SK-N-SH treated with all-trans-retinoic acid at 6 μM for 48 hours (cell line): ENCODE measurements around the gene NUBPL.
"Not testable (repeated sequence)": the region's sequence is repeated elsewhere in the genome, so short reads cannot be mapped to it uniquely, and the experiment has no call there.

Source experiments
- ATAC-seq: fragments of 200-7000 bp; cut with Tn5 transposase; 3 replicates; pipeline ENCODE4 v1.9.1; 2020; ENCODE audit warnings: mild to moderate bottlenecking, moderate library complexity
- ARNTL ChIP-seq: fragments of 450-650 bp; formaldehyde crosslinking; IDR thresholded peaks from 2 replicates; pipeline ENCODE4 v1.5.0; 2020; ENCODE audit warnings: low read depth, mild to moderate bottlenecking, moderate library complexity, borderline replicate concordance
- BACH2 ChIP-seq: fragments of 250-450 bp; sonication (Bioruptor Pico); IDR thresholded peaks from 2 replicates; pipeline ENCODE4 v1.9.0; 2021; ENCODE audit warnings: mild to moderate bottlenecking, borderline replicate concordance
- CSDC2 ChIP-seq: fragments of 250-450 bp; sonication (Bioruptor Pico); IDR thresholded peaks from 2 replicates; pipeline ENCODE4 v1.5.0; 2020; ENCODE audit warnings: mild to moderate bottlenecking, moderate library complexity
- CSRNP3 ChIP-seq: fragments of 250-450 bp; sonication (Bioruptor Pico); IDR thresholded peaks from 2 replicates; pipeline ENCODE4 v1.5.1; 2021; ENCODE audit warnings: mild to moderate bottlenecking, moderate library complexity
- ESRRG ChIP-seq: fragments of 250-450 bp; sonication (Bioruptor Pico); IDR thresholded peaks from 2 replicates; pipeline ENCODE4 v1.6.1; 2021; ENCODE audit warnings: mild to moderate bottlenecking
- GLIS3 ChIP-seq: fragments of 250-450 bp; sonication (Bioruptor Pico); IDR thresholded peaks from 2 replicates; pipeline ENCODE4 v1.5.0; 2020; ENCODE audit warnings: mild to moderate bottlenecking, moderate library complexity
- OSR1 ChIP-seq: fragments of 250-450 bp; sonication (Bioruptor Pico); IDR thresholded peaks from 2 replicates; pipeline ENCODE4 v1.8.0; 2022; ENCODE audit warnings: moderate library complexity, mild to moderate bottlenecking, inconsistent platforms
- PPARA ChIP-seq: fragments of 250-450 bp; sonication (Bioruptor Pico); IDR thresholded peaks from 2 replicates; pipeline ENCODE4 v1.5.0; 2020; ENCODE audit warnings: mild to moderate bottlenecking, borderline replicate concordance
- RARB ChIP-seq: fragments of 250-450 bp; sonication (Bioruptor Pico); IDR thresholded peaks from 2 replicates; pipeline ENCODE4 v1.8.0; 2021; ENCODE audit warnings: mild to moderate bottlenecking, moderate library complexity
- SNAI2 ChIP-seq: fragments of 250-450 bp; sonication (Bioruptor Pico); IDR thresholded peaks from 2 replicates; pipeline ENCODE4 v1.5.0; 2020; ENCODE audit warnings: mild to moderate bottlenecking, moderate library complexity
- TCF4 ChIP-seq: fragments of 250-450 bp; sonication (Bioruptor Pico); IDR thresholded peaks from 2 replicates; pipeline ENCODE4 v1.8.0; 2021; ENCODE audit warnings: mild to moderate bottlenecking, moderate library complexity, borderline replicate concordance
- TOX ChIP-seq: fragments of 250-450 bp; sonication (Bioruptor Pico); IDR thresholded peaks from 2 replicates; pipeline ENCODE4 v1.8.0; 2021; ENCODE audit warnings: mild to moderate bottlenecking, moderate library complexity, borderline replicate concordance
- ZC3H10 ChIP-seq: fragments of 250-450 bp; sonication (Bioruptor Pico); IDR thresholded peaks from 2 replicates; pipeline ENCODE4 v1.5.1; 2021; ENCODE audit warnings: mild to moderate bottlenecking, moderate library complexity
- ZFP3 ChIP-seq: fragments of 250-450 bp; sonication (Bioruptor Pico); IDR thresholded peaks from 2 replicates; pipeline ENCODE4 v1.5.0; 2020; ENCODE audit warnings: mild to moderate bottlenecking, moderate library complexity
- ZFP30 ChIP-seq: fragments of 450-650 bp; formaldehyde crosslinking; IDR thresholded peaks from 2 replicates; pipeline ENCODE4 v1.5.0; 2022; ENCODE audit warnings: mild to moderate bottlenecking, moderate library complexity
- ZNF70 ChIP-seq: fragments of 450-650 bp; formaldehyde crosslinking; IDR thresholded peaks from 2 replicates; pipeline ENCODE4 v1.5.0; 2020; ENCODE audit warnings: mild to moderate bottlenecking, moderate library complexity
- ZNF8 ChIP-seq: fragments of 450-650 bp; formaldehyde crosslinking; IDR thresholded peaks from 2 replicates; pipeline ENCODE4 v1.5.0; 2020; ENCODE audit warnings: mild to moderate bottlenecking, moderate library complexity
- TF ChIP-seq, protein P1 (sequence below): fragments of 250-450 bp; sonication (Bioruptor Pico); IDR thresholded peaks from 2 replicates; pipeline ENCODE4 v1.5.1; 2020; ENCODE audit warnings: low read depth, mild to moderate bottlenecking, moderate library complexity
- TF ChIP-seq, protein P2 (sequence below): fragments of 250-450 bp; sonication (Bioruptor Pico); IDR thresholded peaks from 2 replicates; pipeline ENCODE4 v1.8.0; 2020; ENCODE audit warnings: mild to moderate bottlenecking, moderate library complexity, borderline replicate concordance
- TF ChIP-seq, protein P3 (sequence below): fragments of 250-450 bp; sonication (Bioruptor Pico); IDR thresholded peaks from 2 replicates; pipeline ENCODE4 v1.5.0; 2020; ENCODE audit warnings: mild to moderate bottlenecking, moderate library complexity

NUBPL gene

DNA sequence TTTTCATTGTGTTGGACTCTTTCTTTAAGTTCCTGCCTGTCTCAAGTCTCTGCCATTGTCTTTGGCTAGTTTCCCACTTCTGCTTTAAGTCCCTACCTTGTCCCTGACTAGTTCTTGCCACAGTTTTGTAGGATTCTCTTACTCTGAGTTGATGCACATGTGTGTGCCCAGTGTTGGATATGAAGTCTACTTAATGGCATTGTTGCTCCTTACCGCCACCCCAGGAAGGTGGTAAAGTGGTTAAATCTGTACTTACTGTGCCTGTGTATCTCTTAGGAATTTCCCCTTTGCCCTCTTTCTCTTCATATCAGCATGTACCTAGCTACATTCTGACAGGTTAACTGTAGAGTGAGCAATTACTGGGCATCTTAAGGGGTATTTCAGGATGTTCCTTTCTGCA, 227.1 kb downstream of the NUBPL start (continued):
- TF ChIP-seq, protein P1, sequence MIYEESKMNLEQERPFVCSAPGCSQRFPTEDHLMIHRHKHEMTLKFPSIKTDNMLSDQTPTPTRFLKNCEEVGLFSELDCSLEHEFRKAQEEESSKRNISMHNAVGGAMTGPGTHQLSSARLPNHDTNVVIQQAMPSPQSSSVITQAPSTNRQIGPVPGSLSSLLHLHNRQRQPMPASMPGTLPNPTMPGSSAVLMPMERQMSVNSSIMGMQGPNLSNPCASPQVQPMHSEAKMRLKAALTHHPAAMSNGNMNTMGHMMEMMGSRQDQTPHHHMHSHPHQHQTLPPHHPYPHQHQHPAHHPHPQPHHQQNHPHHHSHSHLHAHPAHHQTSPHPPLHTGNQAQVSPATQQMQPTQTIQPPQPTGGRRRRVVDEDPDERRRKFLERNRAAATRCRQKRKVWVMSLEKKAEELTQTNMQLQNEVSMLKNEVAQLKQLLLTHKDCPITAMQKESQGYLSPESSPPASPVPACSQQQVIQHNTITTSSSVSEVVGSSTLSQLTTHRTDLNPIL (CRISPR knock-in tag), result no peak
- TF ChIP-seq TOX (no peak), ZNF8 (CRISPR knock-in tag) (no peak), ZFP3 (CRISPR knock-in tag) (no peak), SNAI2 (CRISPR knock-in tag) (no peak), PPARA (CRISPR knock-in tag) (no peak)

DNA sequence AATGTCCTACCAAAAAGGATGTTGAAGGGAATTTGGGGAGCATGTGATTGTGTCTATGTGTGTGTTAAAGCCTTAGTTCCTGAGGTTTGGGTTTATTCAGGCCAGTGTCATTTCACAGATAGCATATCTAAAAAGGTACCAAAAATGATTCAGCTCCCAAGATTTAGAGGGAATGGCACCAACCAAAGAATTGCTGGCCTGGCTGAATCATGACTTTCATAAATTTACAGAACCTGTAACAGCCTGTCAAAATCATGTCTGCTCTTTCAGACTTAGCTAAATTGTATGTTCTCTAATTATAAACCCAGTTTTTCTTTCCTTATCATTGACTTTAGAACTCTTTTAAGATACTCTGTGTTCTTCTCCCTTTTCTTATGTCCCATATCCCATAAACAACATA, 231.5 kb downstream of the NUBPL start:
- TF ChIP-seq PPARA (CRISPR knock-in tag) (no peak), CSDC2 (CRISPR knock-in tag) (no peak), ZNF8 (CRISPR knock-in tag) (no peak), TCF4 (no peak), GLIS3 (CRISPR knock-in tag) (no peak), ARNTL (CRISPR knock-in tag) (no peak), ZC3H10 (no peak), ZNF70 (CRISPR knock-in tag) (no peak), OSR1 (CRISPR knock-in tag) (no peak), TOX (no peak), ESRRG (CRISPR knock-in tag) (no peak), BACH2 (CRISPR knock-in tag) (no peak), CSRNP3 (CRISPR knock-in tag) (no peak), RARB (CRISPR knock-in tag) (no peak), ZFP30 (CRISPR knock-in tag) (no peak)
- TF ChIP-seq, protein P2, sequence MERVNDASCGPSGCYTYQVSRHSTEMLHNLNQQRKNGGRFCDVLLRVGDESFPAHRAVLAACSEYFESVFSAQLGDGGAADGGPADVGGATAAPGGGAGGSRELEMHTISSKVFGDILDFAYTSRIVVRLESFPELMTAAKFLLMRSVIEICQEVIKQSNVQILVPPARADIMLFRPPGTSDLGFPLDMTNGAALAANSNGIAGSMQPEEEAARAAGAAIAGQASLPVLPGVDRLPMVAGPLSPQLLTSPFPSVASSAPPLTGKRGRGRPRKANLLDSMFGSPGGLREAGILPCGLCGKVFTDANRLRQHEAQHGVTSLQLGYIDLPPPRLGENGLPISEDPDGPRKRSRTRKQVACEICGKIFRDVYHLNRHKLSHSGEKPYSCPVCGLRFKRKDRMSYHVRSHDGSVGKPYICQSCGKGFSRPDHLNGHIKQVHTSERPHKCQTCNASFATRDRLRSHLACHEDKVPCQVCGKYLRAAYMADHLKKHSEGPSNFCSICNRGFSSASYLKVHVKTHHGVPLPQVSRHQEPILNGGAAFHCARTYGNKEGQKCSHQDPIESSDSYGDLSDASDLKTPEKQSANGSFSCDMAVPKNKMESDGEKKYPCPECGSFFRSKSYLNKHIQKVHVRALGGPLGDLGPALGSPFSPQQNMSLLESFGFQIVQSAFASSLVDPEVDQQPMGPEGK (CRISPR knock-in tag), result no peak
- TF ChIP-seq, protein P1 (CRISPR knock-in tag), result no peak
- TF ChIP-seq, protein P3, sequence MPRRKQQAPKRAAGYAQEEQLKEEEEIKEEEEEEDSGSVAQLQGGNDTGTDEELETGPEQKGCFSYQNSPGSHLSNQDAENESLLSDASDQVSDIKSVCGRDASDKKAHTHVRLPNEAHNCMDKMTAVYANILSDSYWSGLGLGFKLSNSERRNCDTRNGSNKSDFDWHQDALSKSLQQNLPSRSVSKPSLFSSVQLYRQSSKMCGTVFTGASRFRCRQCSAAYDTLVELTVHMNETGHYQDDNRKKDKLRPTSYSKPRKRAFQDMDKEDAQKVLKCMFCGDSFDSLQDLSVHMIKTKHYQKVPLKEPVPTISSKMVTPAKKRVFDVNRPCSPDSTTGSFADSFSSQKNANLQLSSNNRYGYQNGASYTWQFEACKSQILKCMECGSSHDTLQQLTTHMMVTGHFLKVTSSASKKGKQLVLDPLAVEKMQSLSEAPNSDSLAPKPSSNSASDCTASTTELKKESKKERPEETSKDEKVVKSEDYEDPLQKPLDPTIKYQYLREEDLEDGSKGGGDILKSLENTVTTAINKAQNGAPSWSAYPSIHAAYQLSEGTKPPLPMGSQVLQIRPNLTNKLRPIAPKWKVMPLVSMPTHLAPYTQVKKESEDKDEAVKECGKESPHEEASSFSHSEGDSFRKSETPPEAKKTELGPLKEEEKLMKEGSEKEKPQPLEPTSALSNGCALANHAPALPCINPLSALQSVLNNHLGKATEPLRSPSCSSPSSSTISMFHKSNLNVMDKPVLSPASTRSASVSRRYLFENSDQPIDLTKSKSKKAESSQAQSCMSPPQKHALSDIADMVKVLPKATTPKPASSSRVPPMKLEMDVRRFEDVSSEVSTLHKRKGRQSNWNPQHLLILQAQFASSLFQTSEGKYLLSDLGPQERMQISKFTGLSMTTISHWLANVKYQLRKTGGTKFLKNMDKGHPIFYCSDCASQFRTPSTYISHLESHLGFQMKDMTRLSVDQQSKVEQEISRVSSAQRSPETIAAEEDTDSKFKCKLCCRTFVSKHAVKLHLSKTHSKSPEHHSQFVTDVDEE (CRISPR knock-in tag), result no peak

GRCh38 chr14:31797946-31798345, 236.7 kb downstream of the NUBPL start:
- ATAC-seq, result not testable (repeated sequence)

More for the DNA sequence above, 231.5 kb downstream of the NUBPL start:
- ATAC-seq, result no peak

- no peak for ATAC-seq
- TF ChIP-seq, protein P2 (CRISPR knock-in tag), result no peak
Observed at GRCh38 chr14:31802838-31803237, 241.6 kb downstream of the NUBPL start.
